ENCODE measurements around the gene TBC1D16. TPM values are rescaled to one million over a fixed set of nuclear protein-coding genes. Genes with fewer than 3 reads are reported as not detected.

Gene TBC1D16
- total and polyA plus RNA-seq, 10 of the 15 experiments (the other 5 are each of a cell fraction or from before 2014, with no cell fraction given) = 0.01 to 0.13 (median 0.06) TPM; not detected in 3

DNA sequence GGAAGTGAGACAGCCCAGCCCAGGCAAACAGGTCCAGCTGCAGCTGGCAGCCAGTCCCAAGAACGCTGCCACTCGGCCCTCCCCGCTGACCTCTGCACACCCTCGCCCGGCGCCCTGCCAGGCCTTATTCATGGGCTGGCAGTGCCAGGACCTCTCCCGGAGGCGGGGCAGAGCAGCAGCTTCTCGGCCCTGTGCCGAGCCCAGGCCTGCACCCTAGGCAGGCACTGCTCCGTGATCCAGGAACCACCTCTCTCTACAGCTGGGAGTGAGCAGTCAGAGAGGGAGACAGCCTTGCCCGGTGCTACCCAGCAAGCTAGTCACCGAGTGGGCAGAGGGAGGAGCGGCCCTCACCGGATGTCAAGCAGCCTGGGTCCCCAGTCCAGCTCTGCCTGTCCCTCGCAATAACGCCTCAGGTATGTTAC, 116.5 kb downstream of the TBC1D16 start:
- SMC1A ChIA-PET (ENCODE audit: uncharacterized antibody, unreplicated experiment) = no interaction called here
- POLR2A ChIA-PET = no interaction called here
- TF ChIP-seq NFIC (IDR thresholded peaks at IDR 0.05; ENCODE audit: low read depth, low read length) (no peak), MXI1 (IDR thresholded peaks at IDR 0.05; ENCODE audit: low read depth, low read length) (no peak), IKZF1 (conservative IDR thresholded peaks at IDR 0.05) (no peak), TCF12 (IDR thresholded peaks at IDR 0.05; ENCODE audit: low read depth, low read length) (no peak), EZH2 (IDR thresholded peaks at IDR 0.05; ENCODE audit: borderline replicate concordance, control insufficient read depth, low read depth, low read length) (no peak), SUPT20H (IDR thresholded peaks at IDR 0.05; ENCODE audit: borderline replicate concordance, control insufficient read depth, low read depth, low read length) (no peak), CTCF (IDR thresholded peaks at IDR 0.05 in 2 of 3, conservative IDR thresholded peaks at IDR 0.05 in 1 of 3; ENCODE audit: control insufficient read depth in 2 of 3, extremely low read depth in 1 of 3, insufficient read depth in 1 of 3, low read depth in 3 of 3, low read length in 3 of 3) (no peak), CHD4 (IDR thresholded peaks at IDR 0.05) (no peak), KLF5 (IDR thresholded peaks at IDR 0.05; ENCODE audit: partially characterized antibody) (no peak), NFXL1 (IDR thresholded peaks at IDR 0.05; ENCODE audit: borderline replicate concordance) (no peak), NRF1 (conservative IDR thresholded peaks at IDR 0.05; ENCODE audit: low read depth, low read length) (no peak), BRCA1 (IDR thresholded peaks at IDR 0.05; ENCODE audit: low read depth, low read length) (no peak), USF1 (IDR thresholded peaks at IDR 0.05; ENCODE audit: borderline replicate concordance, extremely low read length, insufficient read depth, low read depth, low read length) (no peak), BACH1 (IDR thresholded peaks at IDR 0.05; ENCODE audit: borderline replicate concordance) (no peak)
- TF ChIP-seq, protein P1, sequence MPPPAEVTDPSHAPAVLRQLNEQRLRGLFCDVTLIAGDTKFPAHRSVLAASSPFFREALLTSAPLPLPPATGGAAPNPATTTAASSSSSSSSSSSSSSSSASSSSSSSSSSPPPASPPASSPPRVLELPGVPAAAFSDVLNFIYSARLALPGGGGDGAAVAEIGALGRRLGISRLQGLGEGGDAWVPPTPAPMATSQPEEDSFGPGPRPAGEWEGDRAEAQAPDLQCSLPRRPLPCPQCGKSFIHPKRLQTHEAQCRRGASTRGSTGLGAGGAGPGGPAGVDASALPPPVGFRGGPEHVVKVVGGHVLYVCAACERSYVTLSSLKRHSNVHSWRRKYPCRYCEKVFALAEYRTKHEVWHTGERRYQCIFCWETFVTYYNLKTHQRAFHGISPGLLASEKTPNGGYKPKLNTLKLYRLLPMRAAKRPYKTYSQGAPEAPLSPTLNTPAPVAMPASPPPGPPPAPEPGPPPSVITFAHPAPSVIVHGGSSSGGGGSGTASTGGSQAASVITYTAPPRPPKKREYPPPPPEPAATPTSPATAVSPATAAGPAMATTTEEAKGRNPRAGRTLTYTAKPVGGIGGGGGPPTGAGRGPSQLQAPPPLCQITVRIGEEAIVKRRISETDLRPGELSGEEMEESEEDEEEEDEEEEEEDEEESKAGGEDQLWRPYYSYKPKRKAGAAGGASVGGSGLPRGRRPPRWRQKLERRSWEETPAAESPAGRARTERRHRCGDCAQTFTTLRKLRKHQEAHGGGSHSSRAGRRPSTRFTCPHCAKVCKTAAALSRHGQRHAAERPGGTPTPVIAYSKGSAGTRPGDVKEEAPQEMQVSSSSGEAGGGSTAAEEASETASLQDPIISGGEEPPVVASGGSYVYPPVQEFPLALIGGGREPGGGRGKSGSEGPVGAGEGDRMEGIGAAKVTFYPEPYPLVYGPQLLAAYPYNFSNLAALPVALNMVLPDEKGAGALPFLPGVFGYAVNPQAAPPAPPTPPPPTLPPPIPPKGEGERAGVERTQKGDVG (CRISPR knock-in tag; IDR thresholded peaks at IDR 0.05) = no peak
- TF ChIP-seq, protein P2, sequence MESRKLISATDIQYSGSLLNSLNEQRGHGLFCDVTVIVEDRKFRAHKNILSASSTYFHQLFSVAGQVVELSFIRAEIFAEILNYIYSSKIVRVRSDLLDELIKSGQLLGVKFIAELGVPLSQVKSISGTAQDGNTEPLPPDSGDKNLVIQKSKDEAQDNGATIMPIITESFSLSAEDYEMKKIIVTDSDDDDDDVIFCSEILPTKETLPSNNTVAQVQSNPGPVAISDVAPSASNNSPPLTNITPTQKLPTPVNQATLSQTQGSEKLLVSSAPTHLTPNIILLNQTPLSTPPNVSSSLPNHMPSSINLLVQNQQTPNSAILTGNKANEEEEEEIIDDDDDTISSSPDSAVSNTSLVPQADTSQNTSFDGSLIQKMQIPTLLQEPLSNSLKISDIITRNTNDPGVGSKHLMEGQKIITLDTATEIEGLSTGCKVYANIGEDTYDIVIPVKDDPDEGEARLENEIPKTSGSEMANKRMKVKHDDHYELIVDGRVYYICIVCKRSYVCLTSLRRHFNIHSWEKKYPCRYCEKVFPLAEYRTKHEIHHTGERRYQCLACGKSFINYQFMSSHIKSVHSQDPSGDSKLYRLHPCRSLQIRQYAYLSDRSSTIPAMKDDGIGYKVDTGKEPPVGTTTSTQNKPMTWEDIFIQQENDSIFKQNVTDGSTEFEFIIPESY (IDR thresholded peaks at IDR 0.05) = no peak

More for the DNA sequence above, 116.5 kb downstream of the TBC1D16 start:
- Histone ChIP-seq H3K4me3 (no peak overlapping the region), H3K4me2 (ENCODE audit: control insufficient read depth, insufficient read depth) (no peak overlapping the region), H3K27me3 (replicated peaks in 1 of 2; ENCODE audit: control insufficient read depth in 2 of 2, insufficient read depth in 2 of 2, low read length in 1 of 2) (no peaks in the 10 kb centered on the region; a peak in 1 of 4 replicates), H3K9me3 (replicated peaks; ENCODE audit: control insufficient read depth, insufficient read depth, low read length) (no peaks in the 10 kb centered on the region), H3K79me2 (ENCODE audit: control insufficient read depth, insufficient read depth, low read length) (no peaks in the 10 kb centered on the region), H3K4me1 (ENCODE audit: control insufficient read depth, insufficient read depth, low read length) (peaks cover 21% of the 10 kb centered on the region), H2AFZ (ENCODE audit: control insufficient read depth, low read depth, low read length) (no peak overlapping the region), H3K9ac (ENCODE audit: control insufficient read depth, insufficient read depth, low read length) (no peak overlapping the region), H3K27ac (ENCODE audit: control insufficient read depth, insufficient read depth) (no peak overlapping the region), H3K36me3 (ENCODE audit: control insufficient read depth in 2 of 2, insufficient read depth in 2 of 2, low read length in 1 of 2) (no peaks in the 10 kb centered on the region), H4K20me1 (ENCODE audit: control insufficient read depth, insufficient read depth) (no peaks in the 10 kb centered on the region)
- intact Hi-C loops (cut with micrococcal nuclease; ENCODE audit: unreplicated experiment) = no loop called here
- RAD21 ChIA-PET (ENCODE audit: unreplicated experiment) = no interaction called here
- no TSS peak for BruUV-seq (replicated peaks)
- in situ Hi-C loops (cut with MboI) = no loop called here
- 60% methylated on average over 17 of the region's 17 CpGs for WGBS (ENCODE audit: insufficient coverage, insufficient replicate concordance, low lambda C conversion rate, missing lambda C conversion rate)
- no peak for ATAC-seq
- CTCF ChIA-PET = interaction anchor here (0.6 to 1.5 kb wide), 5 partner anchors 12 to 130 kb away, joined by 3 to 4 read pairs (median 3); no protein-coding TSS in a partner anchor
- FAIRE-seq = no peak
- no peak for DNase-seq (ENCODE audit: low read depth, low spot score)

Measured in GM12878 (cell line).